ENCODE measurements around the gene C1orf53. TPM values are rescaled to one million over a fixed set of nuclear protein-coding genes. Genes with fewer than 3 reads are reported as not detected.
"Not testable (repeated sequence)": the region's sequence is repeated elsewhere in the genome, so short reads cannot be mapped to it uniquely, and the experiment has no call there.

C1orf53 gene
- polyA plus RNA-seq (2012; ENCODE audit: insufficient read depth, insufficient read length) = 5.4 TPM

DNA sequence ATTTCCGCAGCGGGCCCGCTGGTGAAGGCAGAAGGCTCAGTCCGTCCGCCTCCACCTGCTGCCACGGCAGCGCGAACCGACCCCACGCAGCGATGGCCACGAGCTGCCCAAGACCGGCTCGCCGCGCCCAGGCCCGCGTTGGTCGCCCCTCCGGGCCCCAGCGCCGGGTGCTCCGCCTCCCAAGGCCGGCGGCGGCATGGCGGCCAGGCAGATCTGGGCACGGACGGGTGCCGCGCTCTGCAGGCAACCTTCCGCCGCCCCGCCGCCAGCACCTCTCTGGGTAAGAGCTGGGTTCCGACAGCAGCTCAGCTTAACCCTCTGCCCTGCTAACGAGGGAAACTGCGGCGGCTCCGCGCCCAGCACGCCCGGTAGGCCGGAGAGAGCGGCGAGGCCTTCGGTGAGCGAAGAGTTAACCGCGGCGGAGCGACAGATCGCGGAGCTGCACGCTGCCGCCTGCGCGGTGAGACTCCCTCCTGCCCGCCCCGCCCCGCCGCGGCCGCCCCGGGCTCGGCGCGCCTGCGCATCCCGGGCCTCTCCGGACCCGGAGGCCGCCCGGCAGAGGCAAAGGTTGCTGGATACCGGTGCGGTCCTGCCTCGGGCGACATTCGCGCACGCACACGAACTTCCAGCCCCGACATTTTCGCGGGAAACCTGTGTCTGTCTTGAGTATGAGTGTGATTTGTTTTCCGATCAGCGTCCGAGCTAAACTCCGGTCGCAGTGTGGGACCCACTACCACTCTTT lies at the start of gene C1orf53:
Gene C1orf53 (plus strand): TSS at position 177 of the 742 bp plus-strand sequence. CDS start 20 bp downstream, at position 197.
- peak; percentile 75 for DNase-seq (ENCODE audit: low read depth, low spot score)
- H3K4me3 ChIP-seq (ENCODE audit: low read length) = peak within 1 kb of the TSS; percentile 69

- not testable (repeated sequence) for H3K4me3 ChIP-seq (ENCODE audit: low read length); DNase-seq (ENCODE audit: low read depth, low spot score)
These were observed 46.7 kb upstream of the C1orf53 start for GRCh38 chr1:197855751-197856150.

- DNase-seq (ENCODE audit: low read depth, low spot score) = no peak
- H3K4me3 ChIP-seq (ENCODE audit: low read length) = no peak overlapping the region
These were observed 45.0 kb upstream of the C1orf53 start for GRCh38 chr1:197857477-197857876.

- DNase-seq (ENCODE audit: low read depth, low spot score) = no peak
- H3K4me3 ChIP-seq (ENCODE audit: low read length) = no peak overlapping the region
These were observed 43.4 kb upstream of the C1orf53 start for GRCh38 chr1:197859024-197859423.

- no peak overlapping the region for H3K4me3 ChIP-seq (ENCODE audit: low read length)
- no peak for DNase-seq (ENCODE audit: low read depth, low spot score)
These were observed 40.2 kb upstream of the C1orf53 start for GRCh38 chr1:197862221-197862620.

GRCh38 chr1:197862671-197863070 lies 39.8 kb upstream of the C1orf53 start:
- no peak overlapping the region for H3K4me3 ChIP-seq (ENCODE audit: low read length)
- no peak for DNase-seq (ENCODE audit: low read depth, low spot score)

GRCh38 chr1:197865809-197866208 lies 36.6 kb upstream of the C1orf53 start:
- H3K4me3 ChIP-seq (ENCODE audit: low read length) = no peak overlapping the region
- DNase-seq (ENCODE audit: low read depth, low spot score) = no peak

DNA sequence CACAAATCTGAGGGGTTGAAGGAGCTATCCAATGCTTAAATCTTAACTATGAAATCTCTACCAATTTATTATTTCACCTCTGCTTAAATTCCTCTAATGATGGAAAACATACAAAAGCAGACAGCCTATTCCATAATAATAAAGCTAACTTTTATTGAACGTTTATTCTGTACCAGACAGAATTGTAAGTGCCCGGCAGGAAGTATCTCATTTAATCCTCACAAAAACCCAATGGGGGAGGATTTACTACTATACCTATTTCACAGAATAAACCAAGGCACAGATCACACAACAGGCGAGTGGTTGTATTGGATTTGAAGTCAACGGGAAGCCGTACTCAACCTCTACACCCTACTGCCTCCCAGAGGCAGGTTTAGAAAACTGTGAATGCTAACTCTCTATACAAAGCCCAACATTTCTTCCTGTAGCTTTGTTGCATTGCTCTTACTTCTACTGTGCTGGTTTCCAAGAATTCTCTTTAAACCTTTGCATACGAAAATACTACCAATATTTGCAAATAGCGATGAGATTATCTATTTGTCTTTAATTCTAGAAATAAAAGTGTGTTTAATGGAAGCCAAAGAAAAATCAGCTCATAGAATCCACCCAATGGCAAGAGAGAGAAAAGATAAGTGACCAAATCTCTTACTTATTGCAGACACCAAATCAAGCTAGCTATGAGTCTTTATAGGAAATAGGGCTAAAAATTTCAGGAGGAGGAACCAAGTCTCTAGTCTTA lies 33.5 kb upstream of the C1orf53 start:
- no peak overlapping the region for H3K4me3 ChIP-seq (ENCODE audit: low read length)
- DNase-seq (ENCODE audit: low read depth, low spot score) = peak; percentile 55

- H3K4me3 ChIP-seq (ENCODE audit: low read length) = no peak overlapping the region
- DNase-seq (ENCODE audit: low read depth, low spot score) = no peak
These were observed 32.8 kb upstream of the C1orf53 start for GRCh38 chr1:197869490-197870077.

- no peak overlapping the region for H3K4me3 ChIP-seq (ENCODE audit: low read length)
- no peak for DNase-seq (ENCODE audit: low read depth, low spot score)
These were observed 25.5 kb upstream of the C1orf53 start for GRCh38 chr1:197876894-197877293.

GRCh38 chr1:197880385-197880784 lies 22.0 kb upstream of the C1orf53 start:
- not testable (repeated sequence) for H3K4me3 ChIP-seq (ENCODE audit: low read length); DNase-seq (ENCODE audit: low read depth, low spot score)

- DNase-seq (ENCODE audit: low read depth, low spot score); H3K4me3 ChIP-seq (ENCODE audit: low read length): not testable (repeated sequence)
These were observed 20.2 kb upstream of the C1orf53 start for GRCh38 chr1:197882241-197882640.

DNA sequence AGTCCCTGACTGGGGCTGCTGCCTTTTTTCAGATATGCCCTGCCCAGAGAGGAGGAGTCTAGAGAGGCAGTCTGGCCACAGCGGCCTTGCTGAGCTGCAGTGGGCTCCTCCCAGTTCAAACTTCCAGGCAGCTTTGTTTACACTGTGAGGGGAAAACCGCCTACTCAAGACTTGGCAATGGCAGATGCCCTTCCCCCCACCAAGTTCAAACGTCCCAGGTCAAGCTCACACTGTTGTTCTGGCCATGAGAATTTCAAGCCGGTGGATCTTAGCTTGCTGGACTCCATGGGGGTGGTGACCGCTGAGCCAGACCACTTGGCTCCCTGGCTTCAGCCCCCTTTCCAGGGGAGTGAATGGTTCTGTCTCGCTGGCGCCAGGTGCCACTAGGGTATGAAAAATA lies 18.3 kb upstream of the C1orf53 start:
- no peak overlapping the region for H3K4me3 ChIP-seq (ENCODE audit: low read length)
- DNase-seq (ENCODE audit: low read depth, low spot score) = no peak

GRCh38 chr1:197890936-197891335 lies 11.5 kb upstream of the C1orf53 start:
- H3K4me3 ChIP-seq (ENCODE audit: low read length) = no peak overlapping the region
- DNase-seq (ENCODE audit: low read depth, low spot score) = no peak

- H3K4me3 ChIP-seq (ENCODE audit: low read length) = no peak overlapping the region
- no peak for DNase-seq (ENCODE audit: low read depth, low spot score)
These were observed 9.7 kb upstream of the C1orf53 start for GRCh38 chr1:197892684-197893083.

GRCh38 chr1:197896301-197896700 lies 6.1 kb upstream of the C1orf53 start:
- no peak overlapping the region for H3K4me3 ChIP-seq (ENCODE audit: low read length)
- no peak for DNase-seq (ENCODE audit: low read depth, low spot score)

GRCh38 chr1:197899037-197899436 lies 3.4 kb upstream of the C1orf53 start:
- H3K4me3 ChIP-seq (ENCODE audit: low read length) = no peak overlapping the region
- no peak for DNase-seq (ENCODE audit: low read depth, low spot score)

DNA sequence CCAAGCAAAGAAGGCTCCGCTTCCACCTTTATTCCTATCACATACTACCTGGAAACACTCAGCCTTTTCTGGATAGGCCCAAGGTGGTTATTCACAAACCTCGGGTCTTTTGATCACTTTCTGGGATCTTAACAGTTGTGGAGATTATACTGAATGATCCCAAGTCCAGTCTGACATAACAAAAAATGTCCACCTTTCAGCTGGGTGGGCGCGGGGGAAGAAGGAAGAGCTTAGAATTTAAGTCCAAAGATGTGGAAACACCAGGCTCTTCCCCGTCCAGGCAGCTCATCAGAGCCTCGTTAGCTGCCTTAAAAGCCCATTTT lies 338 bp upstream of the C1orf53 start:
- H3K4me3 ChIP-seq (ENCODE audit: low read length) = peak overlapping the region; percentile 69
- peak; percentile 28 for DNase-seq (ENCODE audit: low read depth, low spot score)

- no peak for DNase-seq (ENCODE audit: low read depth, low spot score)
- H3K4me3 ChIP-seq (ENCODE audit: low read length) = peak overlapping the region; percentile 69
These were observed 725 bp downstream of the C1orf53 start for GRCh38 chr1:197903196-197903514.

GRCh38 chr1:197904126-197904787 lies 1.8 kb downstream of the C1orf53 start:
- no peak overlapping the region for H3K4me3 ChIP-seq (ENCODE audit: low read length)
- no peak for DNase-seq (ENCODE audit: low read depth, low spot score)

All from Jurkat, Clone E6-1 (cell line).